HG02610 (cell line): ENCODE data around the gene DOCK1.

ENCODE experiments used
- ATAC-seq: cut with Tn5 transposase; IDR thresholded peaks from one replicate; pipeline ENCODE4 v1.9.1; 2021; ENCODE audit warnings: mild to moderate bottlenecking, moderate library complexity; ENCODE audit not compliant: unreplicated experiment

Gene DOCK1

GRCh38 chr10:127441350-127442219, 536.4 kb downstream of the DOCK1 start:
- no peak for ATAC-seq

DNA sequence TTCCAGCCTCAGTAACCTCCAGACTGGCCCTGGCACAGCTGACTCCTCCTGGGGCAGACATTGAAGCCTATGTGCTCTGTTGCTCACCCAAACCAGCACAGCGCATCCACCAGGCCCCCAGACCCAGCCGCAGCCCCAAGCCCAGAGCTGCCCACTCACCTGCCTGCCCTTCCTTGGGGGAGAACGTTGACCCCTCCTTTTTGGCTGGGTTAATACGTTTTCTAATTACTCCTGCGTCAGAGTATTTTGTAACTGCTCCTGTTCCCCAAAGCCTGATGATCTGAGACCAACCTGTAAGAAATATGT, 536.9 kb downstream of the DOCK1 start:
- ATAC-seq = no peak

DNA sequence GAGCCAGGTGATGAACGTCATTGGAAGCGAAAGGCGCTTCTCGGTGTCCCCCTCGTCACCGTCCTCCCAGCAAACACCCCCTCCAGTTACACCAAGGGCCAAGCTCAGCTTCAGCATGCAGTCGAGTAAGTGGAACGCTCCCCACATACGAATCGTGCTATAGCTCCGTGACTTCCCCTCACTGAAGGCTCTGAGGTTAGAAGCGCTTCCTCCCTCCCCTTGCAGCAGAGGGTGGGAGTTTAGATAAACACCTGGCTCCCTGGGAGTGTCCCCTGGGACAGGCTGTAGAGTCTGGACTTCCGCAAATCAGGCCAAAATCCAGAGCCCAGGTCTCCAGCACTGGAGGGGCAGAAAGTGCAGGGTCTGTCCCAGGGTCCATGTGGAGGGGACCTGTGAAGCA, 538.9 kb downstream of the DOCK1 start:
- no peak for ATAC-seq

- no peak for ATAC-seq
Observed at GRCh38 chr10:127447197-127447596, 542.0 kb downstream of the DOCK1 start.

DNA sequence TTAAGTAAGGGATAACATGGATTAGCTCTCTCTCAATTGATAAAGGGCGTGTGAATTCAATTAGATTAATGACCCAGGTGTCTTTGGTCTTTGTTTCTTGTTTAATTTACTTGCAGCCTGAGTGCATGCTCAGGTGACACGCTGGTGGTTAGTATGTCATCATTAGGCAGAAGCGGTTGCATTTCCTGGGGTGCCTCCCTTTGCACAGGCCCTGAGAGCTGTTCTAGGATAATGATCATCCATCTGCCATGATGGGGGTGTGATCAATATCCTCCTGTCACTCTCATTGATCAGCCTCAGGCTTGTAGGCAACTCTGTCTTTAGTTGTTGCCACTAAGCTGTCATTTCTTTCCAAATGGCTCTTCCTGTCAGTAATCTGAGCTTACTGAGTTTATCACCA, 544.3 kb downstream of the DOCK1 start:
- ATAC-seq = no peak

DNA sequence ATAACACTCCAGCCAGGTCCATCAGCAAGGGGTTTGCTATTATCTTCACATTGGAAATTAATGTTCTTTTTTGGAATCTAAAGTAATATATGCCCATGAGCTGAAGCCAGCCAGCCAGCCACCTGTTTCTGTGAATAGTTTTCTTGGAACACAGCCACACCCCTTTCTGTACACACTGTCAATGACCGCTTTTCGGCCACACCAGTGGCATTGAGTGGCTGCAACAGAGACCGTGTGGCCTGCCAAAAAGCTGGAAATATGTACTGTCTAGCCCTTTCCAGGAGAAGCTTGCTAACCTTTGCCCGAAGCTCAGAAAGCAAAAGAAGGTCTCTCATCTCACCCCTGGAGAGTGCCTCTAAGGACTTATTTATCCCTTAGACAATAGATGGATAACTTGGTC, 545.4 kb downstream of the DOCK1 start:
- ATAC-seq = no peak

DNA sequence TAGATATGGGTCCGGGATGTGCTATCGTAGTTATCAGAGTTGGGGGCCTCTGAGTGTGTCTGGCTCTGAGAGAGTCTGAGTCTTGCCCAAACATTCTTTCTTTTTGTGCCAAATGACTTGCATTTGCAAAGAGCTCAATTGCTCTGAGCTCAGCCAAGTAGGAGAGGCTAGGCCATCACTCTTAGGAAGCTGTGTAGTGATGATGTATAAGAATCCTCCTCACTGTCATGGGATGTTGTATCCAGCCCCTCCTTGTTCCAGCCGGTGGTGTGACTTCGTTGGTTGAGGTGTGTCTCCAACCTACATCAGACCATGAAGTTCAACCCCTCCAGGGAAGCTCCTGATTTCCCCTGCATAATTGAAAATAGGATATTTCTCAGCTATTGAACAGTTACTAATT, 546.4 kb downstream of the DOCK1 start:
- no peak for ATAC-seq

DNA sequence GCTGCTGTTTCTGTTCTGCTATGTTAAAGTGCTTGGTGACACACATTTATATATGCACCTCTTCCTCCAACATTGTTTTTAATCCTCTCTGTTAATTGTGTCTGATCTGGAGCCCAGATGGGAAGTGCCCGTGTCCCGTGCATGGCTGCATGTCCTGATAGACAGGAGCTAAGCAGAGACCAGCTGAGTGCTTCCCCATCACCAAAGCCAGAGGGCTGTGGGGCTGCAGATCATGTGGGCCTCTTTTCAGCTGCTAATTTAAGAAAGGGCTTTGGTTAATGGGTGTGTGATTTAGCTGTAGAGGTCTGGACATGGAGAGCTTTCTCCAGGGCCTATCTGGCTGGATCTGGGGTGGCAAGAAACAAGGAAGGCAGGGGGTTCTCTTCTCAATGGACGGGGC, 547.3 kb downstream of the DOCK1 start:
- ATAC-seq = no peak

GRCh38 chr10:127453706-127454105, 548.5 kb downstream of the DOCK1 start:
- no peak for ATAC-seq

DNA sequence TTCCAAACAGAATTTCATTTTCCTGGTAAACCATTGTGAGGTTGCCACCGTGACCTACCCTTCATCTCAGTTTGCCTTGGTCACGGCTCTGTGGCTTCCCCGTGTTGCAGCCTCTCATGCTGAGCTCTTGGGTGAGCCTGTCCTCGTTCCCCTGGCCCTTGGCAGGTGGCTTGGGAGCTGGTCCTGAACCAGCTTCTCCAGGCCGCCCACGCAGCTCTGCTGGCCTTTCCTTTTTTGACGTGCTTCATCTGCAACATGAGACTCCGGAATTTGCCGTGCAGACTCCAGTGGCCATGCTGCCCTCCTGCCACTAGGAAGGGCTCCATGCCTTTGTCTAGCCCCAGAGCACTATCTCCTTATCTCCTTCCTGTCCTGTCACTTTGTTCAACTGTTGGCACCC, 550.9 kb downstream of the DOCK1 start:
- no peak for ATAC-seq

- ATAC-seq = no peak
Observed at GRCh38 chr10:127458016-127458810, 553.0 kb downstream of the DOCK1 start.

- ATAC-seq = no peak
Observed at GRCh38 chr10:127458829-127459228, 553.6 kb downstream of the DOCK1 start.

GRCh38 chr10:127459918-127460317, 554.7 kb downstream of the DOCK1 start:
- ATAC-seq = no peak

DNA sequence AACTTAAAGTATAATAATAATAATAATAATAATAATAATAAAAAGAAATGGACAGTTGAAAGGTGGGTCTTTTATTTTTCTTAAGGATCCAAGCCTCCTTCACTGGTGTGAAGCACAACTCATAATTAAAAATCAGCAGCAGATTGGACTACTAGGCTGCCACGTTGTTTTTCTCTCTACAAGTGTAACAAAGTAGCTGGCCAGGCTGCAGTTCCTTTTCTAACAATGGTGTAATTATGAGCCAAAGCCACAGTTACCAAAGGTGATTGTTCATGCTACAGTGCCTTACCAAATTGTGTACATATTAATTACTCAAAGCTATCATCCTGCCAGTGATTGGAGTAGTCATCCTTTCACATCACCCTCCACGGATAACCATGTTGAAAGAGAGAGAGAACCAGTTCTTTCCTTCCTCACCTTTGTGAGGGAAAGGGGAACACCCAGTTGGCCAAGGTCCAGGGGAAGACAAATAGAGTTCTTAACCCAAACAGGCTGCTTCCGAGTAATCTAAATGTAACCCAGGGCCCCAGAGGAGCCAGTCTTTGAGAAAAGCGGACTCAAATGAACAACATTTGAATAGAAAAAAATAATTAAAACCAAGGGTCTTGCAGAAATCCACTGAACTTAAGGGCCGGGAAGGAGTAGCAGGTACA, 557.5 kb downstream of the DOCK1 start:
- no peak for ATAC-seq

GRCh38 chr10:127463548-127463947, 558.3 kb downstream of the DOCK1 start:
- ATAC-seq = no peak

GRCh38 chr10:127464561-127464960, 559.3 kb downstream of the DOCK1 start:
- no peak for ATAC-seq

DNA sequence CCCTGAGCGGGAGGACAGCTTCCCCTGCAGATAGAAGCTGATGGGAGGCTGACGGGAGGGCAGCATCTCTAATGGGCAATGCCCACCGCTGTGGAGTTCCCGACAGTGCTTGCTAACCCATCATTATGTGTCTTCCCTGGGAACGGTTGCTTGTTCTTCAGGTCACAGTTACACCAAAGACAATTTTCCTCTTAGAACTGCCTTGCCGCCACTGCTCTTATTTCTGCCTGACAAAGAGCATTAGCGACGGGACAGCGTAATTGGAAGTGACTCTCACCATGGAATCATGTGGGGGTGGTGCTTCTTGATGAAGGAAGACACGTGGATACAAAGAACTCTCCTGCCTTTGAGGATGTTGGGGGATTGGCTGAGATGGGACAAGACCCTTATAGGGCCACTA, 562.6 kb downstream of the DOCK1 start:
- no peak for ATAC-seq

DNA sequence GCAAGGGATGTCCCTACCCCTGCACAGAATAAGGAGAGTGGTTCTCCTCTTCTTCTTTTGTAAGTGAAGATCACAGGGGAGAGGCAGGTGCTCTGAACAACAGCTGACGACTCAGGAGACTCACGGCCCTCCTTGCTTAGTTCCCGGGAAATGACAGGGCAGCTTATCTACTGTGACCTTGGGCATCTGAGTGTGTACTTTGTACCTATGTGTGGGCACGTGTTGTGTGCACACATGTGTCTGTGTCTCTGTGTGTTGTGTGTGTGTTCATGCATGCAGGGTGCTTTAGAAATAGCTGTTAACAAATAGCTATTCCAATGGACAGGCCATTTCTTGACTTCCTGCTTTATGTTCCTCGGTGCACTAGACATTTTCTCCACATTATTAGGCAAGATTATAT, 563.4 kb downstream of the DOCK1 start:
- ATAC-seq = no peak

GRCh38 chr10:127470911-127471310, 565.7 kb downstream of the DOCK1 start:
- no peak for ATAC-seq

GRCh38 chr10:127472976-127473375, 567.7 kb downstream of the DOCK1 start:
- no peak for ATAC-seq

GRCh38 chr10:127474501-127474900, 569.3 kb downstream of the DOCK1 start:
- ATAC-seq = no peak
